ENCODE measurements around the gene MYL10.

MYL10 gene

GRCh38 chr7:101626758-101627157 lies 2.3 kb downstream of the MYL10 start:
- TF ChIP-seq CTCF (IDR thresholded peaks at IDR 0.05; ENCODE audit: extremely low read depth, missing control alignments), result no peak
- no peak for DNase-seq (ENCODE audit: low spot score)

- DNase-seq (ENCODE audit: low spot score), result no peak
Measured at GRCh38 chr7:101626069-101626671, 2.9 kb downstream of the MYL10 start.

GRCh38 chr7:101625031-101625791 lies 3.9 kb downstream of the MYL10 start:
- DNase-seq (ENCODE audit: low spot score), result no peak
- TF ChIP-seq CTCF (IDR thresholded peaks at IDR 0.05; ENCODE audit: extremely low read depth, missing control alignments), result no peak

More at GRCh38 chr7:101626069-101626671, 2.9 kb downstream of the MYL10 start:
- no peak for TF ChIP-seq CTCF (IDR thresholded peaks at IDR 0.05; ENCODE audit: extremely low read depth, missing control alignments)

GRCh38 chr7:101624246-101625001 lies 4.7 kb downstream of the MYL10 start:
- no peak for DNase-seq (ENCODE audit: low spot score)
- no peak for TF ChIP-seq CTCF (IDR thresholded peaks at IDR 0.05; ENCODE audit: extremely low read depth, missing control alignments)

- no peak for TF ChIP-seq CTCF (IDR thresholded peaks at IDR 0.05; ENCODE audit: extremely low read depth, missing control alignments)
- DNase-seq (ENCODE audit: low spot score), result no peak
Measured at GRCh38 chr7:101622609-101623173, 6.4 kb downstream of the MYL10 start.

- DNase-seq (ENCODE audit: low spot score), result no peak
- no peak for TF ChIP-seq CTCF (IDR thresholded peaks at IDR 0.05; ENCODE audit: extremely low read depth, missing control alignments)
Measured at GRCh38 chr7:101620991-101621390, 8.1 kb downstream of the MYL10 start.
